ENCODE results near the gene NCK1.
"Not testable (repeated sequence)": the region's sequence is repeated elsewhere in the genome, so short reads cannot be mapped to it uniquely, and the experiment has no call there.

DNA sequence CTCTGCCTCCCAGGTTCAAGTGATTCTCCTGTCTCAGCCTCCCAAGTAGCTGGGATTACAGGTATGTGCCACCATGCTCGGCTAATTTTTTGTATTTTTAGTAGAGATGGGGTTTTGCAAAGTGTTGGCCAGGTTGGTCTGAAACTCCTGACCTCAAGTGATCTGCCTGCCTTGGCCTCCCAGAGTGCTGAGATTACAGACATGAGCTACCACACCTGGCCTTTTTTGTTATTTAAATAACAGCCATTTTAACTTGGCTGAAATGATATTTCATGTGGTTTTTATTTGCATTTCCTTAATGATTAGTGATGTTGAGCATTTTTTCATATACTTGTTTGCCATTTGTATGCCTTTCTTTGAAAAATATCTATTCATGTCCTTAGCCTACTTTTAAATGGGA is 35.2 kb downstream of the NCK1 start:
- not testable (repeated sequence) for TF ChIP-seq NFRKB, ZNF384, FOXA1, ARNT (IDR thresholded peaks at IDR 0.05)

All from HEK293T (cell line).